Gastroesophageal sphincter (tissue), 3 donors: ENCODE measurements around the gene DES.

ENCODE experiments used
- CTCF ChIP-seq, 4 experiments: fragments of 200-600 bp in 2 of 4; fragments of 450-650 bp in 2 of 4; sonication (generic) in 1 of 4; IDR thresholded peaks; one replicate each; pipeline ENCODE4 v1.5.1; 2017 to 2019; ENCODE audit warnings: antibody characterized with exemption in 4 of 4, mild to moderate bottlenecking in 2 of 4, moderate library complexity in 2 of 4
- EP300 ChIP-seq: sonication (generic); formaldehyde crosslinking; IDR thresholded peaks from one replicate; pipeline ENCODE4 v1.6.1; 2017; ENCODE audit warnings: antibody characterized with exemption, mild to moderate bottlenecking

GRCh38 chr2:219381448-219381847 lies 36.7 kb upstream of the DES start:
- no peak for TF ChIP-seq CTCF (IDR thresholded peaks at IDR 0.05)
- TF ChIP-seq EP300 = no peak
